Stimulated activated effector memory CD8-positive, alpha-beta T cell treated with anti-CD3 and anti-CD28 coated beads, Interleukin-12 subunit alpha, Interleukin-12 subunit beta, amount 100 ng/mL, for 72 hours (primary cell): Measurements from ENCODE around the gene CD82.

ENCODE experiments used
- ATAC-seq: fragments of 150-1000 bp; cut with Tn5 transposase; 2 replicates; pipeline ENCODE4 v1.10.0; 2021
- DNase-seq, 2 donors: peaks; one replicate each; pipeline ENCODE4 v3.0.0; 2021 to 2022; ENCODE audit warnings: low spot score in 2 of 2
- H3K27ac Mint-ChIP-seq: one replicate; pipeline ENCODE4 v1.8.0; 2022; ENCODE audit warnings: mild to moderate bottlenecking, mixed read lengths
- H3K36me3 Mint-ChIP-seq: one replicate; pipeline ENCODE4 v1.8.0; 2022; ENCODE audit warnings: mild to moderate bottlenecking, mixed read lengths
- H3K4me1 Mint-ChIP-seq: one replicate; pipeline ENCODE4 v1.8.0; 2022; ENCODE audit warnings: mixed read lengths
- H3K4me3 Mint-ChIP-seq: one replicate; pipeline ENCODE4 v1.8.0; 2022; ENCODE audit warnings: mild to moderate bottlenecking, mixed read lengths
- H3K9me3 Mint-ChIP-seq: one replicate; pipeline ENCODE4 v1.8.0; 2022; ENCODE audit warnings: mixed read lengths

The CD82 gene

GRCh38 chr11:44617671-44618461, 52.4 kb downstream of the CD82 start:
- peaks cover 55% of the 10 kb centered on the region for H3K4me1 Mint-ChIP-seq
- no peak overlapping the region for H3K27ac Mint-ChIP-seq
- no peak overlapping the region for H3K4me3 Mint-ChIP-seq
- no peak for DNase-seq
- no peak for ATAC-seq
- H3K36me3 Mint-ChIP-seq, result peaks cover 98% of the 10 kb centered on the region
- no peaks in the 10 kb centered on the region for H3K9me3 Mint-ChIP-seq

GRCh38 chr11:44618561-44619425, 53.3 kb downstream of the CD82 start:
- peaks cover 98% of the 10 kb centered on the region for H3K36me3 Mint-ChIP-seq
- no peaks in the 10 kb centered on the region for H3K9me3 Mint-ChIP-seq
- peaks cover 55% of the 10 kb centered on the region for H3K4me1 Mint-ChIP-seq
- no peak overlapping the region for H3K27ac Mint-ChIP-seq
- DNase-seq, result no peak
- H3K4me3 Mint-ChIP-seq, result no peak overlapping the region
- ATAC-seq, result no peak

DNA sequence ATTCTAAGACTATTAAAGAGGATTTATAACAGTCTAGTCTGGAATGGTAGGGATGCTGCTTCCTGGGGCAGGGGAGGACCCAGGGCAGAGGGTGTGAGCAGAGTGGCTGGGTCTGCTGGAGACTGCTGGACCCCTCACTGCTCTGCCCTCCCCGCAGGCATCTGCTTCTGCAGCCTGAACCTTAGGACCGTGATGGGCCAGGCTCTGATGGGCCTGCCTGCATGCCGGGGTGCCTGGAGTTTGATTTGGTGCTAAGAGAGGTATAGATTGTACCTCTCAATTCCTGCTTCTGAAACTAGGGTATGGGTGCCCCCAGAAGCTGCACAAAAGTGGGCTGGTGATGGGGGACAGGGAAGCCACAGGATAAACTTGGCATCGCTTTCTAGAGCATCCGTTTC, 54.9 kb downstream of the CD82 start:
- H3K4me3 Mint-ChIP-seq, result no peak overlapping the region
- H3K9me3 Mint-ChIP-seq, result no peaks in the 10 kb centered on the region
- H3K4me1 Mint-ChIP-seq, result peaks cover 51% of the 10 kb centered on the region
- ATAC-seq, result no peak
- no peak overlapping the region for H3K27ac Mint-ChIP-seq
- H3K36me3 Mint-ChIP-seq, result peaks cover 98% of the 10 kb centered on the region
- peak in 1 of 2 donors; percentile 23 for DNase-seq

DNA sequence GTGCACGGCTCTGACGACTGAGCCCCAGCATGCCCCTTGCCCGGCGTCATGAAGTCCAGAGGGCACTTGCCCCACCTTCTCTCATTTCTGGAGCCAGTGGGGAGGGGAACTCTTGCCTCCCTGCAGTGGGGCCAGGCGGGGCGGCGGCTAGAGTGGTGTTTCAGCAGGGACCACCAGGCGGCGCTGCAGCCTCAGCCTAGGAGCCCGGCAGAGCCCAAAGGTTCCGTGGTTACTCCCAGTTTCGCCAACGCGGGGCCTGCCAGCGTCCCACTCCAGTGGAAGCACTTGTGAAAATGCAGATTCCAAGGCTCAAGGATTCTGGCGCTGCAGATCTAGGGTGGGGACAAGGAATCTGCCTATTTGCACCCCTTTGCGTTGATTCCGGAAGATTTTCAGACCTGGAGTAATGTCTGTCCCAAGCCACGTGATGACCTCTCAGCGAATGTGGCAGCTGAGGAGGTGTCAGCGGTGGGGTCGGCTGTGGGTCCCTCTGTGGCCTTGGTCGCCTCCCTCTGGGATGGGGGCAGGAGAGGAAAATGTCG, 55.7 kb downstream of the CD82 start:
- H3K9me3 Mint-ChIP-seq, result no peaks in the 10 kb centered on the region
- H3K4me1 Mint-ChIP-seq, result peaks cover 42% of the 10 kb centered on the region
- ATAC-seq, result peak; percentile 63
- peak; percentile 50 to 77 for DNase-seq
- no peak overlapping the region for H3K27ac Mint-ChIP-seq
- H3K36me3 Mint-ChIP-seq, result peaks cover 95% of the 10 kb centered on the region
- no peak overlapping the region for H3K4me3 Mint-ChIP-seq

DNA sequence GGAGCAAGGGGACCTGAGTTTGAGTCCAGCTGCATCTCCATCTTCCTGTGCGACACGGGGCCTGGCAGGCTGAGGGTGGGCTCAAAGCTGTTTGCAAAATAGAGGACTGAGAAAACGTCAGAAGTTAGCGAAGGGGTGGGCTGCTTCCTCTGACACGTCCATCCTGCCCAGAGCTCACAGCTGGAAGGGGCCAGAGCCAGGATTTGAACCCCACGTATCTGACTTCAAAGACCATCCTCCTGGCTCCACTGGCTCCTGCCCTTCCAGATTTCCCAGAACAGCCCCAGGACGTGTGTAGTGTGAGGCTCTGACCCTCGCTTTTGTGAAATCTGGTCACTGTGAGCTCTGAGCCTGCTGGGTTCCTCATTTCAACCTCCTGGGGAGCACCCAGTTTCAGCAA, 56.3 kb downstream of the CD82 start:
- peak; percentile 1 to 43 for DNase-seq
- ATAC-seq, result no peak
- Mint-ChIP-seq H3K36me3 (peaks cover 95% of the 10 kb centered on the region), H3K4me3 (no peak overlapping the region), H3K27ac (peak overlapping the region; percentile 94), H3K4me1 (peaks cover 41% of the 10 kb centered on the region), H3K9me3 (no peaks in the 10 kb centered on the region)

DNA sequence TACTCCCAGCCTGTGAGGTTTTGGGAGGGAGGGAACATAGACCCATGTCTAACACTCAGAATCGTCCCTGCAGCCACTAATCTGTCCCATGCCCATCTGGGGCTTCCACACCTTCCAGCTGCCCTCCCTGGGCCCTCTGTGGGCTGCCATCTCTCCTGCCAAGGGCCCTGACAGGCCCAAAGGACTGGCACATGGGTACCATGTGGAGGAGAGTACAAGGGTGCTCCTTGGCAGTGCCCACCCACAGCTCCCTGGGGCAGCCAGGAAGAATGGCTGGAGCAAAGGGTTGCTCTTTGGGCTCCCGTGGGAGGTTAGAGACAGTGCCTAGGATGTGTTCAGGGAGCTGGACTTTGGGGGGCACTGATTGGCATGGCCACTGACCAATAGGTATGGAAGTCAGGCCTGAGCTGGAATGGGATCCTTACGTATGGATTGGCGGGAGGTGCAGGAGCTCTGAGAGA, 56.8 kb downstream of the CD82 start:
- no peaks in the 10 kb centered on the region for H3K9me3 Mint-ChIP-seq
- no peak overlapping the region for H3K4me3 Mint-ChIP-seq
- peaks cover 41% of the 10 kb centered on the region for H3K4me1 Mint-ChIP-seq
- H3K36me3 Mint-ChIP-seq, result peaks cover 95% of the 10 kb centered on the region
- peak overlapping the region; percentile 94 for H3K27ac Mint-ChIP-seq
- DNase-seq, result peak; percentile 1 to 40
- no peak for ATAC-seq

- Mint-ChIP-seq H3K4me3 (no peak overlapping the region), H3K36me3 (peaks cover 95% of the 10 kb centered on the region), H3K27ac (peak overlapping the region; percentile 94), H3K4me1 (peaks cover 39% of the 10 kb centered on the region), H3K9me3 (no peaks in the 10 kb centered on the region)
- DNase-seq, result peak; percentile 1 to 41
- ATAC-seq, result no peak
Measured at GRCh38 chr11:44622721-44623258, 57.3 kb downstream of the CD82 start.

GRCh38 chr11:44623341-44623730, 57.9 kb downstream of the CD82 start:
- peak; percentile 1 to 35 for DNase-seq
- Mint-ChIP-seq H3K27ac (peak overlapping the region; percentile 94), H3K36me3 (peaks cover 95% of the 10 kb centered on the region), H3K4me1 (peaks cover 36% of the 10 kb centered on the region), H3K9me3 (no peaks in the 10 kb centered on the region), H3K4me3 (no peak overlapping the region)
- ATAC-seq, result peak; percentile 2

DNA sequence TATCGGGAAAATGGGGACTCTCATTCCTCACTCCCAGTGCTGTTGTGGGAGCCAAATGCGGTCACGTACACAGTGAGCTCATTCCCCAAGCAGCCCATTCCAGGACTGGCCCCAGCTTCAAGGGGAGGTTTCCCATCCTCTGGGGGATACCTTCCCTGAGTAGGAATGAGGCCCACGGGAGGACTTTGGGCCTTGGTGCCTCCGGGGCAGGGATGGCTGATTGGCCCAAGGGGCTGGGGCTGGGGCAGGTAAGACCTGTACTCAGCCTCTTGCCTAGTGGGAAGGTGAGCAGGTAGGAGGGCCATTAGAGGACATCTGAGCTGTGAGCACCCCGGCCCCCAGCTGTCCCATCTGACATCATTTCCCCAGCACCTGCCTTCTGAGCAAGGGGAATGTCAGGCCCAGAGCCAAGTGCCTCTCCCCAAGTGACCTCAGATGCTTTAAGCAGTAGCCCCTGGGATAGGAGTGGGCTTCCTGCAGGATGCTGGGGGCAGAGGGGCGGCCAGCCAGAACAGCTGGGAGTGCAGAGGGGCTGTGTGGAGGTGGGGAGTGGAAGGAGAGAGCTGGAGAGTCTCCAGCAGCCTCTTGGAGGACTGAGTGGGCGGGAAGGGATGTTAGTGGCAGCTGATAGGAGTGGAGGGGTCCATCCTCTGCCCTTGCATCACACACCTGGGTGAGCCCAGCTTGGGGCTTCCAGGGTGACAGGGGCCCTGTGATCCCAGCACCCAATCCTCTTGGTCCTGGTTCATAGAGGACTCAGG, 58.4 kb downstream of the CD82 start:
- ATAC-seq, result no peak
- Mint-ChIP-seq H3K27ac (peak overlapping the region; percentile 94), H3K36me3 (peaks cover 95% of the 10 kb centered on the region), H3K4me1 (peaks cover 39% of the 10 kb centered on the region), H3K4me3 (no peak overlapping the region), H3K9me3 (no peaks in the 10 kb centered on the region)
- DNase-seq, result peak; percentile 1 to 47

- ATAC-seq (no peak), DNase-seq (peak; percentile 1 to 36)
- H3K36me3 Mint-ChIP-seq, result peaks cover 89% of the 10 kb centered on the region
- no peaks in the 10 kb centered on the region for H3K9me3 Mint-ChIP-seq
- peaks cover 42% of the 10 kb centered on the region for H3K4me1 Mint-ChIP-seq
- H3K4me3 Mint-ChIP-seq, result no peak overlapping the region
- H3K27ac Mint-ChIP-seq, result peak overlapping the region; percentile 94
Measured at GRCh38 chr11:44624761-44625221, 59.3 kb downstream of the CD82 start.

- Mint-ChIP-seq H3K27ac (peak overlapping the region; percentile 94), H3K4me1 (peaks cover 33% of the 10 kb centered on the region), H3K4me3 (no peak overlapping the region), H3K9me3 (no peaks in the 10 kb centered on the region), H3K36me3 (peaks cover 85% of the 10 kb centered on the region)
- DNase-seq (peak in 1 of 2 donors; percentile 41), ATAC-seq (no peak)
Measured at GRCh38 chr11:44625759-44626523, 60.5 kb downstream of the CD82 start.

DNA sequence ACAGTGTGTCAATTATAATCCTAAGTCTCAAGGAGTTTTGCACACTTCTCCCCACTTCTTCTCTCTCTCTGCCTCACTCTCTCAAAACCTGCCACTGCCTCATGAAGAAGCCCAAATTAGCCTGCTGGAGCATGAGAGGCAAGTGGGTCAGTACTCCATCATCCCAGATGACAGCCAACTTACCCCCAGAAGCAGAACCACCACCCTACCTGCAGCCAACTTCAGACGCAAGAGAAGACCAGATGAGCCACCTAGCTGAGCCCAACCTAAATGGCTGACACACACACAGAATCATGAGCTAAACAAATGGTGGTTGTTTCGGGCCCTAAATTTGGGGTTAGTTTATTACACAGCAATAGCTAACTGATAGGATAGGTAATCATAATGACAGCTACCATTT, 61.2 kb downstream of the CD82 start:
- peaks cover 80% of the 10 kb centered on the region for H3K36me3 Mint-ChIP-seq
- H3K9me3 Mint-ChIP-seq, result no peaks in the 10 kb centered on the region
- H3K27ac Mint-ChIP-seq, result no peak overlapping the region
- H3K4me1 Mint-ChIP-seq, result peaks cover 29% of the 10 kb centered on the region
- no peak for ATAC-seq
- H3K4me3 Mint-ChIP-seq, result no peak overlapping the region
- peak in 1 of 2 donors; percentile 33 for DNase-seq

DNA sequence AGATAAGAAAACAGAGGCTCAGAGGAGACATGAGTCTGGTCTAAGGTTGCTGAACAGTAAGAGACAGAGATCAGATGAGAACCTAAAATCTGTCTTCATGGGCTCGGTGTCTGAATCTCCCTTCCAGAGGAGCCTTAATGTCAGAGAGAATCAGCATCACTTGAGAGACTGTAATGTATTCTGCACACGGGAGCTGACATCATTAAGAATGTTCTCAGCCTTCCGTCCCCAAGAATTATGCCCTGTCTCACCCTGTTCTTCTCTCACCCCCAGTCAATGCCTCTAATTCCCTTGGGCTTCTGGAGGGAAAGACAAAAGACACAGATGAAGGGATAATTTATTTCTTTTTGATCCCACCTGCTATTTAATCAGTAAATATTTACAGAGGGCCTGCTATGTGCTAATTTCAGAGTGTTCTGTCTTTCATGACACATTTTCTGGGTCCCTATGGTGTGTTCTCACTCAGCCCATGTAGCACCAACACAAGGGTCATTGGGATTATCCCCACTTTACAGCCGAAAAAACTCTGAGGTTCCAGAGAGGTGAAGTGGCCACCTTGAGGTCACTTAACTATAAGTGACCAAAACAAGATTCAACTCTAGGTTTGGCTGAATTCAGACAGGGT, 61.8 kb downstream of the CD82 start:
- Mint-ChIP-seq H3K27ac (peak overlapping the region; percentile 8), H3K9me3 (no peaks in the 10 kb centered on the region), H3K4me1 (peaks cover 35% of the 10 kb centered on the region), H3K4me3 (no peak overlapping the region), H3K36me3 (peaks cover 77% of the 10 kb centered on the region)
- ATAC-seq, result no peak
- no peak for DNase-seq
